RWPE2 (cell line): ENCODE results near the gene CEP97.

Source experiments
- ATAC-seq: fragments of 200-7000 bp; cut with Tn5 transposase; 3 replicates; pipeline ENCODE4 v1.9.1; 2021; ENCODE audit warnings: low read depth
- DNase-seq: peaks from one replicate; pipeline ENCODE4 v3.0.0-alpha.2; 2020; ENCODE audit warnings: low spot score
- H3K27ac ChIP-seq: fragments of 450-650 bp; 2 replicates; pipeline ENCODE4 v1.5.1; 2017; ENCODE audit warnings: mild to moderate bottlenecking; ENCODE audit not compliant: poor library complexity, severe bottlenecking
- H3K27me3 ChIP-seq: fragments of 250-450 bp; sonication (Bioruptor Pico); 2 replicates; pipeline ENCODE4 v1.5.1; 2021; ENCODE audit warnings: mild to moderate bottlenecking, moderate library complexity; ENCODE audit not compliant: insufficient read depth, poor library complexity, severe bottlenecking
- H3K36me3 ChIP-seq: fragments of 250-450 bp; sonication (Bioruptor Pico); 2 replicates; pipeline ENCODE4 v1.5.1; 2020; ENCODE audit warnings: low read depth, mild to moderate bottlenecking, moderate library complexity
- H3K4me1 ChIP-seq: fragments of 250-450 bp; sonication (Bioruptor Pico); 2 replicates; pipeline ENCODE4 v1.5.1; 2021; ENCODE audit warnings: mild to moderate bottlenecking, moderate library complexity; ENCODE audit not compliant: insufficient read depth, poor library complexity, severe bottlenecking
- H3K4me3 ChIP-seq: fragments of 250-450 bp; sonication (Bioruptor Pico); 2 replicates; pipeline ENCODE4 v1.5.1; 2021; ENCODE audit warnings: mild to moderate bottlenecking, moderate library complexity; ENCODE audit not compliant: severe bottlenecking
- H3K9me3 ChIP-seq: fragments of 250-450 bp; sonication (Bioruptor Pico); 2 replicates; pipeline ENCODE4 v1.5.1; 2021; ENCODE audit warnings: mild to moderate bottlenecking, moderate library complexity; ENCODE audit not compliant: severe bottlenecking
- TF ChIP-seq, protein P1 (sequence below): fragments of 450-650 bp; IDR thresholded peaks from one replicate; pipeline ENCODE4 v1.5.1; 2017; ENCODE audit warnings: mild to moderate bottlenecking, moderate library complexity; ENCODE audit not compliant: poor library complexity, severe bottlenecking

CEP97 gene

DNA sequence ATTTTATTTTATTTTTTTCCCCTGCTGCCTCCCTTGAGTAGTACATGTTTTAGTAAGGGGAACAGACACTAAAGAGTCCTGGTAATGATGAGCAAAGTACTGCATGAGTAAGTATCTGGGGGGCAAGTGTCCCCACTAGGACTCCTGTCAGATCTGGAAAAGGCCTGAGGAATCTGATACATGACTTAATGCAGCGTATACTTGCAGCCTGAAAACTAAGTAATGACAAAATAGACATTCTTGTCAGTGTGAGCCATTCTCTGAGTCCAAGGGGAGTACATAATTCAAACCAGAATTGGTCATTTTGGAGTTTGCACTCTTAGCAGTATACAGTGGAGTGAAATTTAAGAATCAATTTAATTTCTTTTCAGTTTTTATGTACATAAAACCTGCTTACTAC, 82.1 kb downstream of the CEP97 start:
- H3K27ac ChIP-seq = no peak overlapping the region
- H3K4me1 ChIP-seq = no peaks in the 10 kb centered on the region
- TF ChIP-seq, protein P1, sequence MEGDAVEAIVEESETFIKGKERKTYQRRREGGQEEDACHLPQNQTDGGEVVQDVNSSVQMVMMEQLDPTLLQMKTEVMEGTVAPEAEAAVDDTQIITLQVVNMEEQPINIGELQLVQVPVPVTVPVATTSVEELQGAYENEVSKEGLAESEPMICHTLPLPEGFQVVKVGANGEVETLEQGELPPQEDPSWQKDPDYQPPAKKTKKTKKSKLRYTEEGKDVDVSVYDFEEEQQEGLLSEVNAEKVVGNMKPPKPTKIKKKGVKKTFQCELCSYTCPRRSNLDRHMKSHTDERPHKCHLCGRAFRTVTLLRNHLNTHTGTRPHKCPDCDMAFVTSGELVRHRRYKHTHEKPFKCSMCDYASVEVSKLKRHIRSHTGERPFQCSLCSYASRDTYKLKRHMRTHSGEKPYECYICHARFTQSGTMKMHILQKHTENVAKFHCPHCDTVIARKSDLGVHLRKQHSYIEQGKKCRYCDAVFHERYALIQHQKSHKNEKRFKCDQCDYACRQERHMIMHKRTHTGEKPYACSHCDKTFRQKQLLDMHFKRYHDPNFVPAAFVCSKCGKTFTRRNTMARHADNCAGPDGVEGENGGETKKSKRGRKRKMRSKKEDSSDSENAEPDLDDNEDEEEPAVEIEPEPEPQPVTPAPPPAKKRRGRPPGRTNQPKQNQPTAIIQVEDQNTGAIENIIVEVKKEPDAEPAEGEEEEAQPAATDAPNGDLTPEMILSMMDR = no peak
- no peaks in the 10 kb centered on the region for H3K27me3 ChIP-seq
- ATAC-seq (no peak), DNase-seq (no peak)
- no peak overlapping the region for H3K4me3 ChIP-seq
- H3K9me3 ChIP-seq = no peaks in the 10 kb centered on the region
- H3K36me3 ChIP-seq = peaks cover 21% of the 10 kb centered on the region

DNA sequence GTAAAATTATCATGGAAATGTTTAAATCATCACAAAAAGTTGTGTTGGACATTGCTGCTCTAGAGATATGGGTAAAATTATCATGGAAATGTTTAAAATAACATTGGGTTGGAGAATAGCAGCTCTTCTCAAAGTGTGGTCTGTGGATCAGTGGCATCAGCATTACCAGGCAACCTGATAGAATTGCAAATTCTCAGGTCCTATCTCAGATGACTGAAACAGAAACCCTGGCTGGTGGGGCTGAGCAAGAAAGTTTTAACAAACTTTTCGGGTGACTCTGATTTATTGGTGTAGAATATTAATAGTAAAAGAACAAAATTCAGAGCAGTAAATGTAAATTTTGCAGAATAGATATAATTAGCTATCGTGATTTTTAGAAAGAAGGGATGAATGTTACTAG, 83.5 kb downstream of the CEP97 start:
- TF ChIP-seq, protein P1 = no peak
- Histone ChIP-seq H3K27me3 (no peaks in the 10 kb centered on the region), H3K27ac (no peak overlapping the region), H3K9me3 (no peaks in the 10 kb centered on the region), H3K4me1 (no peaks in the 10 kb centered on the region), H3K4me3 (no peak overlapping the region), H3K36me3 (peaks cover 12% of the 10 kb centered on the region)
- DNase-seq = no peak
- ATAC-seq = no peak

DNA sequence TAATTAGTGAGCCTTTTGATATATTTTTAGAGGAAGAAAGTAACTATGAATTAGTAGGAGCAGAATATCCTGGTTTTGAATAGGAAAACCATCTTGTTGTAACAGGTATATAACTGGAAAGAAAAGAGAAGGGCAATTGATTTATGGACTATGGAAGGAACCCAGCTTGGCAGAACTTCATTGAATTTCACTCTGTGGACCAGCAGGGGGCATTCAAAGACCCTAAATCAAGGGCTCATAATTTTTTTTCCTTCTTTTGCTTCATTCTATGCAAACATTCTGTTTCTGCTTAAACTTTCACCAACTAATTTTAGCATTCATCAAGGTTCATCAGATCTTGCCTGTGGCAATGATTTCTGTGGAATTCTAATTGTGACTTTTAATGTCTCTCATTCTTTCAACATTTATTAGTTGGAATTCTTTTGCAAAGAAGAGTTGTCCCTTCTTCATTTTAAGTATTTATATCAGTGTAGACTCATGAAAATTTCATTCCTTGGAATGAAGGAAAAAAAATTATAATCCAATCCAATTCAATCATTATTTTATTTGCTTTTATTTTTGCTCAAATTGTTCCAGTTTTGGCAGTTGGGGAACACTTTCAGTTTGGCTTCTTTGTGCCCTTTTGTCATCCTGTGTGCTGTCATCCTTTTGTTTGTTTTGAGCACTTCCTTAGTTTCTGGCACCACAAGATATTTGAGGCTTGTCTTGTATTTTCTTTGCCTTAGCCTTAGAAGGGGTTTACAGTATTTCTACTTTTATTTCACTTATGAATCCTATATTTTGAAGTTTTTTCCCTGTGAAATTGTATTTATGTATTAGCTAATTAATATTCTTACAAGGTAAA, 85.0 kb downstream of the CEP97 start:
- Histone ChIP-seq H3K9me3 (no peaks in the 10 kb centered on the region), H3K36me3 (peaks cover 12% of the 10 kb centered on the region; the same call in 1 of the 2 replicates), H3K4me1 (no peaks in the 10 kb centered on the region), H3K27ac (no peak overlapping the region), H3K4me3 (no peak overlapping the region), H3K27me3 (no peaks in the 10 kb centered on the region)
- ATAC-seq = no peak
- TF ChIP-seq, protein P1 = peak; percentile 62
- DNase-seq = no peak

DNA sequence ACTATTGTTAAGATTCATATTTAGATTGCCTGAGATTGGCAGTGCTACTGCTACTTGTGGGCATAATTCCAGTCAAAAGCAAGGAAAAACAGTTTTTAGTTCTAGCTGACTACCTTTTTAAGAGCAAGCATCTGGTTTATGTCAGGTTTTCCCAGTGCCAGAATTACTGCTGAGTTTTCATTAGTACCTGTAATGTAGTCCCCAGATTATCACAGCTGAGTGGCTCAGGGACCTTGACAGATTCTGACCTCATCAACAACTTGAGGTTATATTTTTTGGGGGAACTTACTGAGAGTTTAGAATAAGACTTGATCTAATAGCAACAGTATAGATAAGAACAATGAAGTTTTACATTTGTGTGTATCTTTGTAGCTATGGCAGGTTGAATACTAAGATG, 85.6 kb downstream of the CEP97 start:
- Histone ChIP-seq H3K9me3 (no peaks in the 10 kb centered on the region), H3K27me3 (no peaks in the 10 kb centered on the region), H3K4me3 (no peak overlapping the region), H3K4me1 (no peaks in the 10 kb centered on the region), H3K27ac (no peak overlapping the region), H3K36me3 (peaks cover 12% of the 10 kb centered on the region; the same call in 1 of the 2 replicates)
- DNase-seq = no peak
- no peak for ATAC-seq
- TF ChIP-seq, protein P1 = no peak

DNA sequence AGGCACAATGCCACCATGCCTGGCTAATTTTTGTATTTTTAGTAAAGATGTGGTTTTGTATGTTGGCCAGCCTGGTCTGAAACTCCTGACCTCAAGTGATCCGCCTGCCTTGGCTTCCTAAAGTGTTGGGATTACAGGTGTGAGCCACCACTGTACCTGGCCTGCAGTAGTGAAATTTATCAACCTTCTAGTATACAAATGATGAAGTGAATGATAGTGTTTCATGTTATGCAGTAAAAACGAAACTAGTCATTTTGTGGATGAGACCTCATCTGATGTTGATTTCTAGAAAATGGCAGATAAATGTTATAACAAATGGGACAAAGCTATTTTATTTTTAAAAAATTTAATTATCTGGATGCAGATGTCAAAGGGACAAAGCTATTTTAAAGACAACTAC, 87.5 kb downstream of the CEP97 start:
- TF ChIP-seq, protein P1 = no peak
- no peak for ATAC-seq
- no peaks in the 10 kb centered on the region for H3K9me3 ChIP-seq

More for the DNA sequence above, 87.5 kb downstream of the CEP97 start:
- Histone ChIP-seq H3K4me1 (peaks cover 6% of the 10 kb centered on the region), H3K27me3 (no peaks in the 10 kb centered on the region), H3K4me3 (no peak overlapping the region), H3K36me3 (peaks cover 10% of the 10 kb centered on the region; the same call in 1 of the 2 replicates), H3K27ac (no peak overlapping the region)
- no peak for DNase-seq
